ENCODE results near the gene CHMP1B.
"Not testable (repeated sequence)": the region's sequence is repeated elsewhere in the genome, so short reads cannot be mapped to it uniquely, and the experiment has no call there.

The CHMP1B gene

DNA sequence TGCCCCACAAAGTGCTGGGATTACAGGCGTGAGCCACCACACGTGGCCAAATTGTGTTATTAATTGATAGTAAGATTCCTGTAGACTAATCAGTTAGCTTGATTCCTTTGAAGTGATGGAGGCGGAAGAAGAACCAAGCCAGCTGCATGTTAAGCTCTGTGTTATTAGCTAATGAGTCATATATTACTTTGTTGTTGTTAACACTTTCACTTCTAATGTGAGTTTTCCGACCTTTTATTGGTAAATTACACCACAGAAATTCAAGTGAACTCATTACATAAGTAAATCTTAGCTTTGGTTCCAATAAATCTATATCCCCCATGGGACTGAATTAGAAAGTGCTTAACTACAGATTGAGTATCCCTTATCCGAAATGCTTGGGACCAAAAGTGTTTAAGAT, 20.3 kb downstream of the CHMP1B start:
- DNase-seq (ENCODE audit: low spot score) = no peak

DNA sequence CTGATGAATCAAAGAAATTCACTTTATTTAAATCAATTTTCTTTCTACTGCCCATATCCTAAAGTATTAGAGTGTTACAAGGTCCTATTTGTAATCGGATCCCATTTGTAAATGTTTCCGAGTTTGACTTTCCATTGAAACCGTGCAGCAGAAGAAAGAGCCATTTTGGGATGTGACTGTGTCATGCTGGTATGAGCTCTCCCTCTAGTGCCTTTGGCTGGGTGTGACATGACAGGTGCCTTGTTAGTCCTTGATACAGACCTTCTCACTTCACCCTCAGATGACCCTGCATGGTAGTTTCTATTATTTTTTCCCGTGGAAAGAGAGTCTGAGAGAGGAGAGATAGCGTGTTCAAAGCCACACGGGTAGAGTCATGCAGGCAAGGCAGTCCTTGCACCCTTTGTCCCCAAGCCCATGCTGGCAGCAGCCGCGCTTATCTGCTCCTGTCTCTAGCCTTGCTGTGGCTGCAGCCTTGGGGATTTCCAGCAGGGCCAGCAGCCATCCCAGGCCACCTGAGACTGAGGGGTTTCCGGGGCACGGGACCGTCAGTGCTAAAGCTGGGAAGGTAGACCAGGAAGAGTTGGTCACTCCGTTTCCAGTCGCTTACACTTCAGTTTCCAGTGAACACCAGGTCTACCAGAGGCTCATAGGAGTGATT, 21.4 kb downstream of the CHMP1B start:
- DNase-seq (ENCODE audit: low spot score) = peak; percentile 69

GRCh38 chr18:11873670-11874340, 22.6 kb downstream of the CHMP1B start:
- DNase-seq (ENCODE audit: low spot score) = no peak

DNA sequence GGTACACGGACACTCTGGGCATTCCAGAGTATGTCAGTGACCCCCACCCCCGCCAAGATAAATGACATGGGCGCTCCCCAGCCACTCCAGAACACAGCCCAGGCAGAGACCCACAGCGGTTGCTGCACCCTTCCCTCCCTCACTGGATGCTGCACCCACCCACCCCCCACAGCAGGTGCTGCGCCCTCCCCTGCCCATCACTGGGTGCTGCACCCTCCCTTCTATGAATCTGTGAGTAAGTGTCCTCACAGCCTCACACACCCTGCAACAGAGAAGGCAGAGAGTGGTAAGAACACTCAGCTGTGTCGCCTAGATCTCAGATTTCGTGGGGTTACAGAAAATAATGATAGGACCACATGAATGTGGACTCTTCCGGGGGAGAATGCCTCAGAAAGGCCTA, 23.5 kb downstream of the CHMP1B start:
- DNase-seq (ENCODE audit: low spot score) = no peak

DNA sequence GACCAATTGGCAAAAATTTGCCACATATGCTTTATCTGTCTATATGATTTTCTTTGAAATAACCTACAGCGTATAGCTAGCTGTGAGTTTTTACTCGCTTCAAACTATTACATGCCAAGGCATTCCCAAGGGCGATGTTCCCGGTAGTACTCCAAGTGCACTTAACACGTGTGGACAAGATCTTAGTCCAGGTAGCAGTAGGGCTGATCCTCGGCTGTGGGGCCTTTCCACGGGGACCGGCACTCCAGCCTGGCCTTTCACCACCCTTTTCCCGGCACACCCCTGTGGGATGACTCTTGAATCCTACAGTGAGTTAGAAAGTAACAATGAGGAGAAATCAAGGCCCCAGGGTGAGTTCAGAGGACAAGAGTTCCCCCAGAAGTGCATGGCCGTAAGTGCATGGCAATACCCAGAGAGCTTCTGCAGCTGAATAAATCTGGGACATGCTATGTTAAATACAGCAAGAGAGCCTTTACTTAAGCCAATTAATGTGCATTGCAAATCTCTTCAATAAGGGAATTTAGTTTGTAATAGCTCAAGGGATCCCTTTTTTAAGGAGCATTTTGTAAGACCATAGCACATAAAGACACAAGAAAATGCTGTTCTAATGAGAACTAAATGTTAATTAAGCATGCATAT, 26.4 kb downstream of the CHMP1B start:
- DNase-seq (ENCODE audit: low spot score) = no peak

DNA sequence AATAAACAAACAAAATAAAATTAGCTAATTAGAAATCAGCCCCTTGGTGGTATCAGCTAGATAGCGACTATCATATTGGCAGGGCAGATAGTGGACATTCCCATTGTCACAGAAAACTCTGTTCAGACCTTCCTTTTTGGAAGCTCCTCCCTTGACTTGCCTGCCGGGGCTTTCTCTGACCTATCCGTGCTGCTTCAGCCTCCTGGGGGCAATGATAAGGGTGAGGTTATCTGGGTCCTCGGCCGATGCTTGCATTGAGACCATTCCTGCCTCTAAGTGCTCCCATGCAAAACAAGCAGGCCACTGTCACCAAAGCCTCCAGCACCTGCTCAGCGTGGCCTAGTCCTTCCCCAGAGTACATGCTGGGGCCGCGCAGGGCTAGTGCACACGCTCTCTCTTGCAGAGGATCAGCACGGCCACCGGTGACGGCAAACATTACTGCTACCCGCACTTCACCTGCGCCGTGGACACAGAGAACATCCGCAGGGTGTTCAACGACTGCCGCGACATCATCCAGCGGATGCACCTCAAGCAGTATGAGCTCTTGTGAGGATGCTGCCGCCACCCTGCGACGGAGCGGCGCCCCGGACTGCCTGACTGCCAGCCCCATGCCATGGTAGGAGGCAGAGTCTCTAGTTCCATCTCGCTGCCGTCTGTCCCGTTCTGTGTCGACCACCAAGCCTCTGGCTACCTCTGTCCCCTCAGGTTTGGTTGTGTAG, 29.5 kb downstream of the CHMP1B start:
- no peak for DNase-seq (ENCODE audit: low spot score)

GRCh38 chr18:11882636-11883035, 31.4 kb downstream of the CHMP1B start:
- DNase-seq (ENCODE audit: low spot score) = no peak

- no peak for DNase-seq (ENCODE audit: low spot score)
Observed at GRCh38 chr18:11883153-11883552, 31.9 kb downstream of the CHMP1B start.

DNA sequence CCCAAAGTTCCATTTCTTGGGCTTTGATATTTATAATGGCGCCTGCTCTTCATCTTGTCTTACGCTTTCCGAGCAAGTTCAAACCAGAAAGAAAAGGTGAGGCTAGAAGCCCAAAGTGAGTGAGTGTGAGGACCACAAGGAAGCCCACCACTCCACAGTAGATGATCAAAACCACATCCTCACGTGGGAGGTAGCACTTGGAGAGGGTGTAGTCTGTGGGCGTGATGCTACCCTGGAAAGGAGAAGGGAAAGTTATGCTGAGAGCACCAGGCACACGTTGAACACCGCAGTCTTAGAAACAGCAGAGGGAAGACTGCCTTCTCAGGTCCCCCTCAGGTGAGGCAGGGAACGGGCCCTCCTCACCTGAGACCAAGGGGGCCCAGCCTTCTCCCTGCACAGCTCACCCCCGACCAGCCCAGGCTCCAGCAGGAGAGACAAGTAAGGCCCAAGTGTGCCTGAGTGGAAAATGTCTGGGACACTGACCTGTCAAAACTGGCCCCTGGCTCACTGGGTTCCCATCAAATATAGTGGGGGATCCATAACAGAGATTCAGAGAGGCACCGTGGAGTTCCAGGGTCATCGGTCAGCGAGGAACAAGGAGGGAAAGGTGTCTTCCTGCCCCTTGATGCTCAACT, 33.3 kb downstream of the CHMP1B start:
- DNase-seq (ENCODE audit: low spot score) = no peak

DNA sequence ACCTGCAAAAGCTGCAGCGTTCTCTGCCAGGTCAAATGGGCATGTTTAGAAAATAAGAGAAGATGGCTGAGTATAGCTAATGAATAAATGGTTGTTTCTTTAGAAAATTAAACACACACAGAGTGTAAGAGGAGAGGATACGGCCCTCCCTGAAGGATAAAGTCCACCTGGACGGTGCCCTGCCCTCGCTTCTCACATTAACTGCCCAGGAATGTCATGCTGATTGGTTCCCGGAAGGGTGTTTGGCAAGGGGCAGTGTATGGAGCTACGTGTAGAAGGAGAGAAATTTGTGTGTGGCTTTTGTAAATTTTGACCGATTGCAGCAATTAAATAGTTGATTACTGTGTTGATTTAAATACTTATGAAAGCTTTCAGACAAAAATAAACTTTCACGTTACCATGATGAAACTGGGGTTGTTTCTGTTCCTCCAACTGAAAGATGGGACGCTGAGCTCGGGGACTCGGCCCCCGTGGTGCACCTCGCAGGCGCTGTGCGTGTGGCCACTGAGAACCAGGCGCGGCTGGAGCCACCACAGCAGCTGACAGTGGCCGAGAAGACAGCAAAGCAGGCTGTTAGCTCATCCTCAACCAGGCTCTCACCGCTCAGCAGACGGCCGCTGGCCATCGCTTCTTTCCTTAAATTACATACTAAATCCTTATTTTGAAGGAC, 34.2 kb downstream of the CHMP1B start:
- DNase-seq (ENCODE audit: low spot score) = no peak

DNA sequence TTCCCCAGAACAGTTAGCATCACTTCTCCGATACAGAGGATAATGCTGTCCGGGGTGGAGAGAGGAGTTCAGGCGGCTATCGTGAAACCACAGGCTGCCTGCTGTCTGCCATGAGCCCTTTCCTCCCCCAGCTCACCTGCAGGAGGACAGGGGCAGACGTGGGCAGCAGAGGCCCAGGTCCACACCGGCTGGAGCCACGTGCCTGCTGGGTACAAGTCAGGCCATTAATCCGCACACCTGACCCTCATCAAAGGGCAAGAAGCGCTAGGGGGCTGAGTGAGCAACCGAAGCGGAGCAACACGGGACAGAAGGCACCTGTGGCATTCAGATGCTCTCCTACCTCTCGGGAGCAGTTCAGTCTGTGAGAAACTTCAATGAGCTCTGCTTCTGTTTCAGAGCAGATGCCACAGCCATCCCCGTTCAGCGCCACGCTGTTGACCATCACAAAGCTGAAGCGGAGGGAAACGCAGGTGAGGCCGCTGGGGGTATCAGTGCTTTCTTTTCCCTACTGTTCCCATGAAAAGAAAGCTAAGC, 35.4 kb downstream of the CHMP1B start:
- DNase-seq (ENCODE audit: low spot score) = no peak

DNA sequence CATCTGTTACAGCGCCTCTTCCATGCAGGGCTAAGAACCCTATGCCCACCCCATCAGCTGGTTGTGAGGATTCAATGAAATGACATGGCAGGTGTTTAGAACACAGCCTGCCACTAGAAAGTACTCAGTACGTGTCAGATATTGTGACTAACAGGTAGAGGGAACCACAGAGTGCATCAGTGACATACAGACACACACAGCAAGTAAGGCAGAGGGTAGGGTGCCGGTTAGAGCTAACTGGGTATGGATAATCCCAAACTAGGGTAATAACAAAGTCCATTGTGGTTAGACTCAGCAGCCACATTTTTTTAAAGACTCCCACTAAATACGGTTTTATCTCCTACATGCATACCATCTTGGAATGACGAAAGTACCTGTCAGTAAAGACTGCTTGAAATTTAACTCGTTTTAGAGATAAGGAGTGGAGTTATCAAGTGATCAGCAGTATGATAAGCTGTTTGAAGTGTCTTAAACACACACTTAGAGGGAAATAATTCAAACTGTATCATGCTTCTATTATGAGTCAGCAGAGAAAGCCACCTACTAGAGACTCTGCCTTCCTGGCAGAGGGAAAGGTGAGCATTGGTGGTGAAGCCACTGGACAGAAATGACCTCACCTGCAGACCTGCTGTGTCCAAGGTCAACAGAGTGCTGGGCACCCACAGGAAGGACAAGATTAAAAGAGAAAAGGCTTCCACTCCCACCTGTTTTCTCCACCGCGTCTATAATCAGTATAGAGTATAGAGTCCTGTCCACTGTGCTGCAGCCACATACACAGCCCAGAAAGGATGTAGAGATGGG, 36.3 kb downstream of the CHMP1B start:
- no peak for DNase-seq (ENCODE audit: low spot score)

DNA sequence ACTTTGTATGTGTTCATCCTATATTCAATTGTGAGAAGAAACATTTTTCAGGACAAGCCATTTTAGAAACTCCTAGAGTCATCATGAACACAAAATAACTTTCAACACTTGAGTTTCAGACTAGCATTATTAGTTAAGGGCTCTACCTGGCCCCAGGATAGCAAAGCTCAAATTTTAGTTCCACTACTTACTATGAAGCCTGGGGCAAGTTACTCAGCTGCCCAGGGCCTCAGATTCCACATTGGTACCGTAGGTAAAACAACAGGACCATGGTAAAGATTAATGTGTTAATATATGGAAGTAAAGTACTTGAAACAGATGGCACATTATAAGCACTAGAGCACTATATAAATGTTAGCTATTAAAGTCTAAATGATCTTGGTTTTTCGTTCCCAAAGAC, 37.5 kb downstream of the CHMP1B start:
- no peak for DNase-seq (ENCODE audit: low spot score)

DNA sequence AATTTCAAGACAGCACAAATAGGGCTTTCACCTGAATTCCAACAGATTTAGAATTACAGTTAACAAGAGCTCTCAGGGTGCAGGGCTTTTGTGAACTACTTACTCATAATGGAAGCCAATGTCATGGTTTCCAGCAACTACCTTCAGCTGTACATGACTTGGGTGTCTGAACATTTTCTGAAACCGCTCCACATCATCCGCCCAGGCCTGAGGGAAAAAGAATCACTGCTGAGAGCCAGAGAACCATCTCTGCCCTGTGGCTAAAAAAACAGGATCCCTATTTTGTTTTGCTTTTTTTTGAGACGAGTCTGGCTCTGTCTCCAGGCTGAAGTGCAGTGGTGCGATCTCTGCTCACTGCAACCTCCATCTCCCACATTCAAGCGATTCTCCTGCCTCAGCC, 38.1 kb downstream of the CHMP1B start:
- no peak for DNase-seq (ENCODE audit: low spot score)

DNA sequence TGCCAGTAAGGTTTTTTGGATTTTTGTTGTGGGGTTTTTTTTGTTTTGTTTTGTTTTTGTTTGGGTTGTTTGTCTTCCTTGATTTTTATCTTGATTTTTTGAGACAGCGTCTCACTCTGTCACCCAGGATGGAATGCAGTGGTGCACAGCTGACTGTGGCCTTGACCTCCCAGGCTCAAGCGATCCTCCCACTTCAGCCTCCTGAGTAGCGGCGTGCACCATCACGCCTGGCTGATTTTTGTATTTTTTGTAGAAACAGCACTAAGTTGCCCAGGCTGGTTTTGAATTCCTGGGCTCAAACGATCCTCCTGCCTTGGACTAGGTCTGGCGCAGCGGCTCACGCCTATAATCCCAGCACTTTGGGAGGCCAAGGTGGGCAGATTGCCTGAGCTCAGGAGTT, 40.5 kb downstream of the CHMP1B start:
- no peak for DNase-seq (ENCODE audit: low spot score)

DNA sequence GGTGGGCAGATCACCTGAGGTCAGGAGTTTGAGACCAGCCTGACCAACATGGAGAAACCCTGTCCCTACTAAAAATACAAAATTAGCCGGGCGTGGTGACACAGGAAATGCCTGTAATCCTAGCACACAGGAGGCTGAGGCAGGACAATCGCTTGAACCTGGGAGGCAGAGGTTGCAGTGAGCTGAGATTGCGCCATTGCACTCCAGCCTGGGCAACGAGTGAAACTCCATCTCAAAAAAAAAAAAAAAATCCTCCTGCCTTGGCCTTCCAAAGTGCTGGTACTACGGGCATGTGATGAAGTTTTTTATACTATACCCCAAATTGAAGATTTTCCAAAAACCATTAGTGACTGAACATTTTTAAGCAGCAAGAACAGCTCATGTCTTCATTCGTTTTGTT, 41.2 kb downstream of the CHMP1B start:
- not testable (repeated sequence) for DNase-seq (ENCODE audit: low spot score)

GRCh38 chr18:11897781-11898180, 46.6 kb downstream of the CHMP1B start:
- DNase-seq (ENCODE audit: low spot score) = no peak

- DNase-seq (ENCODE audit: low spot score) = no peak
Observed at GRCh38 chr18:11899063-11899462, 47.9 kb downstream of the CHMP1B start.

- no peak for DNase-seq (ENCODE audit: low spot score)
Observed at GRCh38 chr18:11901826-11902438, 50.7 kb downstream of the CHMP1B start.
